ENCODE measurements around the gene GNA12. TPM values are rescaled to one million over a fixed set of nuclear protein-coding genes. Genes with fewer than 3 reads are reported as not detected.

The GNA12 gene
- total and polyA plus RNA-seq, 9 of the 15 experiments (the other 6 are each of a cell fraction or from before 2014, with no cell fraction given), result 0.65 to 32.7 (median 9.6) TPM

GRCh38 chr7:2686101-2686500 is 158.0 kb downstream of the GNA12 start:
- Histone ChIP-seq H4K20me1 (replicated peaks; ENCODE audit: control insufficient read depth, insufficient read depth, low read length) (0 out of 2 replicates have a peak, but pooled peaks cover 5% of the 10 kb centered on the region), H3K4me1 (replicated peaks in 1 of 2; ENCODE audit: control insufficient read depth in 2 of 2, insufficient read depth in 2 of 2, low read length in 2 of 2) (peaks cover 0 to 32% of the 10 kb centered on the region in 2 experiments; a peak in 2 of 5 replicates), H2AFZ (ENCODE audit: low read depth, low read length) (no peak overlapping the region), H3K27me3 (ENCODE audit: control insufficient read depth in 2 of 2, insufficient read depth in 2 of 2, low read length in 2 of 2) (peaks cover 42 to 70% of the 10 kb centered on the region in 2 experiments; a peak in 4 of 5 replicates), H3K79me2 (ENCODE audit: control insufficient read depth, insufficient read depth, low read length) (no peaks in the 10 kb centered on the region), H3K9ac (ENCODE audit: insufficient read depth in 1 of 2, low read depth in 2 of 2, low read length in 2 of 2) (no peak overlapping the region), H3K4me2 (ENCODE audit: insufficient read depth, low read length) (no peak overlapping the region), H3K27ac (ENCODE audit: extremely low read depth, low read depth, low read length) (no peak overlapping the region), H3K36me3 (ENCODE audit: control insufficient read depth, insufficient read depth, low read length) (no peaks in the 10 kb centered on the region), H3K9me3 (replicated peaks; ENCODE audit: control insufficient read depth, insufficient read depth, low read depth, low read length) (no peaks in the 10 kb centered on the region), H3K9me1 (ENCODE audit: control insufficient read depth, insufficient read depth, low read length) (no peaks in the 10 kb centered on the region), H3K4me3 (no peak overlapping the region)
- no TSS peak for BruUV-seq (replicated peaks)
- no peak for FAIRE-seq
- no peak for DNase-seq (ENCODE audit: extremely low read depth in 1 of 4, low spot score in 3 of 4)
- 9% methylated on average over 14 of the region's 14 CpGs for WGBS (ENCODE audit: insufficient coverage, low coverage, missing lambda C conversion rate)
- CTCF ChIA-PET (ENCODE audit: low intra/inter-chr PET ratio), result no interaction called here
- POLR2A ChIA-PET, result interaction anchor here (0.7 kb wide), 2 partner anchors 23 to 32 kb away, joined by 3 read pairs; no protein-coding TSS in a partner anchor
- intact Hi-C loops (cut with micrococcal nuclease), result loop anchor here (10.0 kb wide), 1 partner anchor 121 kb away; no protein-coding TSS in a partner anchor
- ATAC-seq, result no peak
- in situ Hi-C loops (cut with MboI), result no loop called here
- TF ChIP-seq ZBTB26 (CRISPR knock-in tag; IDR thresholded peaks at IDR 0.05), result no peak
- no peak for TF ChIP-seq HMGXB4 (CRISPR knock-in tag; IDR thresholded peaks at IDR 0.05)
- no peak for TF ChIP-seq HMGN3 (IDR thresholded peaks at IDR 0.05; ENCODE audit: borderline replicate concordance, extremely low read depth, insufficient read length, low read depth, low read length)

All from K562 (cell line).